Type B pancreatic cell (in vitro differentiated cells): ENCODE data around the gene CPNE1. TPM values are rescaled to one million over a fixed set of nuclear protein-coding genes. Genes with fewer than 3 reads are reported as not detected.

Source experiments
- DNase-seq: peaks from one replicate; pipeline ENCODE4 v3.0.0; 2021; ENCODE audit warnings: mixed read lengths; ENCODE audit not compliant: unreplicated experiment; ENCODE audit errors: extremely low spot score
- H3K27ac Mint-ChIP-seq: 2 replicates; pipeline ENCODE4 v1.8.0; 2021; ENCODE audit warnings: mild to moderate bottlenecking, mixed read lengths
- H3K27me3 Mint-ChIP-seq: 2 replicates; pipeline ENCODE4 v1.8.0; 2021; ENCODE audit warnings: mixed read lengths
- H3K36me3 Mint-ChIP-seq: 2 replicates; pipeline ENCODE4 v1.8.0; 2021; ENCODE audit warnings: mixed read lengths
- H3K4me1 Mint-ChIP-seq: one replicate; pipeline ENCODE4 v1.8.0; 2021; ENCODE audit warnings: mixed read lengths; ENCODE audit not compliant: unreplicated experiment
- H3K4me3 Mint-ChIP-seq: 2 replicates; pipeline ENCODE4 v1.8.0; 2021; ENCODE audit warnings: mild to moderate bottlenecking, mixed read lengths
- H3K9me3 Mint-ChIP-seq: 2 replicates; pipeline ENCODE4 v1.8.0; 2021; ENCODE audit warnings: mixed read lengths
- total RNA-seq: library from RNA; stranded (reverse); gene quantifications from 2 replicates; pipeline ENCODE4 v1.2.1, GENCODE V29; 2021; ENCODE audit warnings: low replicate concordance
- TF ChIP-seq, protein P1 (sequence below): fragments of 200-600 bp; sonication (generic); conservative IDR thresholded peaks from 2 replicates; pipeline ENCODE4 v1.5.0; 2021; ENCODE audit warnings: antibody characterized with exemption, mild to moderate bottlenecking

CPNE1 gene
- total RNA-seq, 1 donor from 2014 or later, result 192 TPM

- Mint-ChIP-seq H3K4me3 (no peak overlapping the region), H3K27ac (no peak overlapping the region), H3K9me3 (no peaks in the 10 kb centered on the region), H3K27me3 (no peaks in the 10 kb centered on the region), H3K36me3 (peaks cover 13% of the 10 kb centered on the region), H3K4me1 (peaks cover 19% of the 10 kb centered on the region)
- TF ChIP-seq, protein P1, sequence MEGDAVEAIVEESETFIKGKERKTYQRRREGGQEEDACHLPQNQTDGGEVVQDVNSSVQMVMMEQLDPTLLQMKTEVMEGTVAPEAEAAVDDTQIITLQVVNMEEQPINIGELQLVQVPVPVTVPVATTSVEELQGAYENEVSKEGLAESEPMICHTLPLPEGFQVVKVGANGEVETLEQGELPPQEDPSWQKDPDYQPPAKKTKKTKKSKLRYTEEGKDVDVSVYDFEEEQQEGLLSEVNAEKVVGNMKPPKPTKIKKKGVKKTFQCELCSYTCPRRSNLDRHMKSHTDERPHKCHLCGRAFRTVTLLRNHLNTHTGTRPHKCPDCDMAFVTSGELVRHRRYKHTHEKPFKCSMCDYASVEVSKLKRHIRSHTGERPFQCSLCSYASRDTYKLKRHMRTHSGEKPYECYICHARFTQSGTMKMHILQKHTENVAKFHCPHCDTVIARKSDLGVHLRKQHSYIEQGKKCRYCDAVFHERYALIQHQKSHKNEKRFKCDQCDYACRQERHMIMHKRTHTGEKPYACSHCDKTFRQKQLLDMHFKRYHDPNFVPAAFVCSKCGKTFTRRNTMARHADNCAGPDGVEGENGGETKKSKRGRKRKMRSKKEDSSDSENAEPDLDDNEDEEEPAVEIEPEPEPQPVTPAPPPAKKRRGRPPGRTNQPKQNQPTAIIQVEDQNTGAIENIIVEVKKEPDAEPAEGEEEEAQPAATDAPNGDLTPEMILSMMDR, result no peak
- DNase-seq, result no peak
These were observed 10.3 kb downstream of the CPNE1 start for GRCh38 chr20:35654415-35654814.

GRCh38 chr20:35653893-35654292 is 10.8 kb downstream of the CPNE1 start:
- H3K4me1 Mint-ChIP-seq, result peaks cover 14% of the 10 kb centered on the region
- H3K36me3 Mint-ChIP-seq, result peaks cover 13% of the 10 kb centered on the region
- H3K4me3 Mint-ChIP-seq, result no peak overlapping the region
- H3K9me3 Mint-ChIP-seq, result no peaks in the 10 kb centered on the region
- TF ChIP-seq, protein P1, result no peak
- H3K27me3 Mint-ChIP-seq, result no peaks in the 10 kb centered on the region
- H3K27ac Mint-ChIP-seq, result no peak overlapping the region
- DNase-seq, result no peak

GRCh38 chr20:35653430-35653734 is 11.3 kb downstream of the CPNE1 start:
- Mint-ChIP-seq H3K4me1 (peaks cover 12% of the 10 kb centered on the region), H3K36me3 (peaks cover 16% of the 10 kb centered on the region), H3K9me3 (no peaks in the 10 kb centered on the region), H3K27me3 (no peaks in the 10 kb centered on the region), H3K27ac (no peak overlapping the region), H3K4me3 (no peak overlapping the region)
- DNase-seq, result no peak
- TF ChIP-seq, protein P1, result no peak

- Mint-ChIP-seq H3K36me3 (peaks cover 17% of the 10 kb centered on the region), H3K4me3 (no peak overlapping the region), H3K9me3 (no peaks in the 10 kb centered on the region), H3K4me1 (peaks cover 12% of the 10 kb centered on the region), H3K27ac (no peak overlapping the region), H3K27me3 (no peaks in the 10 kb centered on the region)
- no peak for DNase-seq
- TF ChIP-seq, protein P1, result no peak
These were observed 11.9 kb downstream of the CPNE1 start for GRCh38 chr20:35652641-35653429.

- Mint-ChIP-seq H3K9me3 (no peaks in the 10 kb centered on the region), H3K4me3 (no peak overlapping the region), H3K4me1 (peaks cover 6% of the 10 kb centered on the region), H3K36me3 (peaks cover 13% of the 10 kb centered on the region), H3K27ac (no peak overlapping the region), H3K27me3 (no peaks in the 10 kb centered on the region)
- DNase-seq, result no peak
- TF ChIP-seq, protein P1, result no peak
These were observed 12.7 kb downstream of the CPNE1 start for GRCh38 chr20:35651958-35652357.

DNA sequence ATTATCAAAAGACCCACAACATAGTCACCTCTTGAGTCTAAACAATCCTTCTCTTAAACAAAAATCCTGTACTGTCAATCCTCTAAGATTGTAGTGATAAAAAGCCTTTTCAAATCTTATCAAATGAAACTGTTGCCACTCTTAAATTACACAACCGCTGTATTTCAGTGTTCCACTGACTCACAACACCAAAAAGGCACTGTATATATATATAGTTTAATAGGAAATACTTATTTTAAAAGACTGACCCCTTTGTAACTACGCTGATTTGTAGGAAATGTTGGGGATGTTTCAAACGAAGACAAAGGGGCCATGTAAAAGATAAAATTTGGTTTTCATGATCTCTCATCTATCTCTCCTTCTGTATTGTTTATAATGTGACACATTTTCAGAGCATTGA is 14.1 kb downstream of the CPNE1 start:
- Mint-ChIP-seq H3K27ac (no peak overlapping the region), H3K9me3 (no peaks in the 10 kb centered on the region), H3K27me3 (no peaks in the 10 kb centered on the region), H3K36me3 (peaks cover 13% of the 10 kb centered on the region), H3K4me1 (peaks cover 6% of the 10 kb centered on the region), H3K4me3 (no peak overlapping the region)
- TF ChIP-seq, protein P1, result no peak
- DNase-seq, result no peak
